Thyroid gland (tissue), 4 donors: ENCODE measurements around the gene SLC29A3.

Experiments
- POLR2A ChIP-seq, 2 donors: fragments of 450-650 bp; IDR thresholded peaks; one replicate each; pipeline ENCODE4 v1.6.1; 2017; ENCODE audit warnings: antibody characterized with exemption in 2 of 2, mild to moderate bottlenecking in 2 of 2, moderate library complexity in 1 of 2
- TF ChIP-seq, protein P1 (sequence below), 6 experiments: fragments of 200-600 bp in 3 of 6; fragments of 450-650 bp in 3 of 6; sonication (generic) in 3 of 6; IDR thresholded peaks; one replicate each; pipeline ENCODE4 v1.5.1; 2016 to 2019; ENCODE audit warnings: antibody characterized with exemption in 6 of 6, mild to moderate bottlenecking in 2 of 6, inconsistent platforms in 1 of 6, moderate library complexity in 1 of 6

- TF ChIP-seq, protein P1, sequence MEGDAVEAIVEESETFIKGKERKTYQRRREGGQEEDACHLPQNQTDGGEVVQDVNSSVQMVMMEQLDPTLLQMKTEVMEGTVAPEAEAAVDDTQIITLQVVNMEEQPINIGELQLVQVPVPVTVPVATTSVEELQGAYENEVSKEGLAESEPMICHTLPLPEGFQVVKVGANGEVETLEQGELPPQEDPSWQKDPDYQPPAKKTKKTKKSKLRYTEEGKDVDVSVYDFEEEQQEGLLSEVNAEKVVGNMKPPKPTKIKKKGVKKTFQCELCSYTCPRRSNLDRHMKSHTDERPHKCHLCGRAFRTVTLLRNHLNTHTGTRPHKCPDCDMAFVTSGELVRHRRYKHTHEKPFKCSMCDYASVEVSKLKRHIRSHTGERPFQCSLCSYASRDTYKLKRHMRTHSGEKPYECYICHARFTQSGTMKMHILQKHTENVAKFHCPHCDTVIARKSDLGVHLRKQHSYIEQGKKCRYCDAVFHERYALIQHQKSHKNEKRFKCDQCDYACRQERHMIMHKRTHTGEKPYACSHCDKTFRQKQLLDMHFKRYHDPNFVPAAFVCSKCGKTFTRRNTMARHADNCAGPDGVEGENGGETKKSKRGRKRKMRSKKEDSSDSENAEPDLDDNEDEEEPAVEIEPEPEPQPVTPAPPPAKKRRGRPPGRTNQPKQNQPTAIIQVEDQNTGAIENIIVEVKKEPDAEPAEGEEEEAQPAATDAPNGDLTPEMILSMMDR (IDR thresholded peaks at IDR 0.05) = no peak
- TF ChIP-seq POLR2A (IDR thresholded peaks at IDR 0.05) = no peak
Measured at GRCh38 chr10:71314694-71315225, 4.3 kb upstream of the SLC29A3 start.
